Panc1 (cell line): Measurements from ENCODE around the gene SEC61G. TPM values are rescaled to one million over a fixed set of nuclear protein-coding genes. Genes with fewer than 3 reads are reported as not detected.

Source experiments
- ATAC-seq: fragments of 200-7000 bp; cut with Tn5 transposase; 2 replicates; pipeline ENCODE4 v1.9.1; 2020; ENCODE audit warnings: mild to moderate bottlenecking, moderate library complexity
- BruUV-seq: library from RNA; stranded (reverse); fragments of 400-500 nt; replicated peaks from 2 replicates; lab custom pipeline; 2021; lab: Mats Ljungman, UMichigan
- CTCF ChIA-PET: fragments of 300-600 bp; sonication (Branson Sonifier 250); formaldehyde crosslinking; loops from one replicate; lab custom pipeline; 2022; ENCODE audit warnings: antibody characterized with exemption; lab: Charles Lee
- POLR2A ChIA-PET: fragments of 300-600 bp; sonication (Branson Sonifier 250); formaldehyde crosslinking; loops from one replicate; lab custom pipeline; 2022; ENCODE audit warnings: antibody characterized with exemption; lab: Charles Lee
- DNase-seq: peaks from one replicate; pipeline ENCODE4 v3.0.0-alpha.2; 2010; ENCODE audit warnings: low read depth, low spot score
- H3K27ac ChIP-seq: 2 replicates; pipeline ENCODE4 v1.5.1; 2011; ENCODE audit warnings: mild to moderate bottlenecking, low read length, inconsistent platforms
- H3K27me3 ChIP-seq: fragments of 200-500 bp; sonication (Bioruptor generic); 2 replicates; pipeline ENCODE4 v1.6.0; 2014; ENCODE audit warnings: low read length, inconsistent platforms; ENCODE audit not compliant: control insufficient read depth, insufficient read depth
- H3K36me3 ChIP-seq: fragments of 200-500 bp; sonication (Bioruptor generic); 2 replicates; pipeline ENCODE4 v1.5.1; 2014; ENCODE audit warnings: inconsistent platforms, mild to moderate bottlenecking, low read length, moderate library complexity; ENCODE audit not compliant: control insufficient read depth, insufficient read depth
- H3K4me1 ChIP-seq: 2 replicates; pipeline ENCODE4 v1.5.1; 2011; ENCODE audit warnings: inconsistent platforms, mild to moderate bottlenecking, low read length, moderate library complexity; ENCODE audit not compliant: control insufficient read depth, insufficient read depth
- H3K4me3 ChIP-seq, 2 experiments: 2 replicates each; pipeline ENCODE4 v1.5.1; 2011 to 2012; ENCODE audit warnings: low read depth in 2 of 2, low read length in 2 of 2, mild to moderate bottlenecking in 2 of 2, inconsistent platforms in 1 of 2, moderate library complexity in 1 of 2
- H3K9me3 ChIP-seq: fragments of 200-500 bp; sonication (Bioruptor generic); 2 replicates; pipeline ENCODE4 v1.5.1; 2014; ENCODE audit warnings: low read depth, mild to moderate bottlenecking, inconsistent platforms, low read length, moderate library complexity; ENCODE audit not compliant: control insufficient read depth, insufficient read depth
- POLR2AphosphoS5 ChIP-seq: IDR thresholded peaks from 2 replicates; pipeline ENCODE4 v1.6.1; 2012; ENCODE audit warnings: mild to moderate bottlenecking, low read depth, low read length, moderate library complexity
- REST ChIP-seq, 2 experiments: IDR thresholded peaks; 2 replicates each; pipeline ENCODE4 v1.6.1; 2011 to 2012; ENCODE audit warnings: low read depth in 2 of 2, control low read depth in 1 of 2, low read length in 1 of 2, mild to moderate bottlenecking in 1 of 2, moderate library complexity in 1 of 2; ENCODE audit not compliant: insufficient read depth in 1 of 2
- SIN3A ChIP-seq: IDR thresholded peaks from 2 replicates; pipeline ENCODE4 v1.6.1; 2012; ENCODE audit warnings: low read depth, mild to moderate bottlenecking, low read length, moderate library complexity, borderline replicate concordance; ENCODE audit not compliant: insufficient read depth
- TCF7L2 ChIP-seq: IDR thresholded peaks from 2 replicates; pipeline ENCODE4 v1.6.1; 2011; ENCODE audit warnings: mild to moderate bottlenecking, low read depth, low read length, inconsistent platforms
- in situ Hi-C: cut with HindIII; loops from 2 replicates; pipeline ENCODE4 v1.10.0; 2016; ENCODE audit warnings: low sequenced_read_pairs, low pct_unique_long_range_greater_than_20kb
- intact Hi-C: fragments of 100-400 bp; cut with micrococcal nuclease; formaldehyde crosslinking; loops from one replicate; pipeline ENCODE4 v1.10.0; 2022; ENCODE audit not compliant: unreplicated experiment
- total RNA-seq: library from RNA; stranded (reverse); gene quantifications from one replicate; pipeline ENCODE4 v1.2.1, GENCODE V29; 2021; ENCODE audit not compliant: unreplicated experiment
- TF ChIP-seq, protein P1 (sequence below): fragments of 450-650 bp; IDR thresholded peaks from 2 replicates; pipeline ENCODE4 v1.5.1; 2017; ENCODE audit warnings: mild to moderate bottlenecking

SEC61G gene
- total RNA-seq, 1 experiment from 2014 or later = 197 TPM

- Histone ChIP-seq H3K27me3 (peaks cover 14% of the 10 kb centered on the region), H3K4me1 (no peaks in the 10 kb centered on the region), H3K9me3 (no peaks in the 10 kb centered on the region), H3K27ac (no peak overlapping the region), H3K36me3 (0 out of 2 replicates have a peak, but pooled peaks cover 3% of the 10 kb centered on the region), H3K4me3 (no peak overlapping the region)
- DNase-seq (no peak), ATAC-seq (no peak)
- CTCF ChIA-PET = no interaction called here
- BruUV-seq = no TSS peak
- in situ Hi-C loops = no loop called here
- TF ChIP-seq TCF7L2 (no peak), REST (IDR thresholded peaks at IDR 0.05; ENCODE audit: insufficient read depth in 1 of 2, low read depth in 2 of 2, low read length in 1 of 2) (no peak), POLR2AphosphoS5 (no peak), SIN3A (no peak)
- TF ChIP-seq, protein P1, sequence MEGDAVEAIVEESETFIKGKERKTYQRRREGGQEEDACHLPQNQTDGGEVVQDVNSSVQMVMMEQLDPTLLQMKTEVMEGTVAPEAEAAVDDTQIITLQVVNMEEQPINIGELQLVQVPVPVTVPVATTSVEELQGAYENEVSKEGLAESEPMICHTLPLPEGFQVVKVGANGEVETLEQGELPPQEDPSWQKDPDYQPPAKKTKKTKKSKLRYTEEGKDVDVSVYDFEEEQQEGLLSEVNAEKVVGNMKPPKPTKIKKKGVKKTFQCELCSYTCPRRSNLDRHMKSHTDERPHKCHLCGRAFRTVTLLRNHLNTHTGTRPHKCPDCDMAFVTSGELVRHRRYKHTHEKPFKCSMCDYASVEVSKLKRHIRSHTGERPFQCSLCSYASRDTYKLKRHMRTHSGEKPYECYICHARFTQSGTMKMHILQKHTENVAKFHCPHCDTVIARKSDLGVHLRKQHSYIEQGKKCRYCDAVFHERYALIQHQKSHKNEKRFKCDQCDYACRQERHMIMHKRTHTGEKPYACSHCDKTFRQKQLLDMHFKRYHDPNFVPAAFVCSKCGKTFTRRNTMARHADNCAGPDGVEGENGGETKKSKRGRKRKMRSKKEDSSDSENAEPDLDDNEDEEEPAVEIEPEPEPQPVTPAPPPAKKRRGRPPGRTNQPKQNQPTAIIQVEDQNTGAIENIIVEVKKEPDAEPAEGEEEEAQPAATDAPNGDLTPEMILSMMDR = no peak
- intact Hi-C loops = no loop called here
- POLR2A ChIA-PET = no interaction called here
Observed at GRCh38 chr7:54729107-54729506, 29.9 kb downstream of the SEC61G start.

GRCh38 chr7:54728411-54728810 is 30.6 kb downstream of the SEC61G start:
- Histone ChIP-seq H3K4me1 (no peaks in the 10 kb centered on the region), H3K9me3 (no peaks in the 10 kb centered on the region), H3K4me3 (no peak overlapping the region), H3K27ac (no peak overlapping the region), H3K36me3 (0 out of 2 replicates have a peak, but pooled peaks cover 3% of the 10 kb centered on the region), H3K27me3 (peaks cover 20% of the 10 kb centered on the region)
- ChIA-PET POLR2A (no interaction called here), CTCF (no interaction called here)
- no peak for ATAC-seq
- intact Hi-C loops (no loop called here), in situ Hi-C loops (no loop called here)
- TF ChIP-seq, protein P1 = no peak
- no peak for TF ChIP-seq POLR2AphosphoS5
- no peak for DNase-seq
- BruUV-seq = no TSS peak
